ENCODE data around the gene ROGDI. TPM values are rescaled to one million over a fixed set of nuclear protein-coding genes. Genes with fewer than 3 reads are reported as not detected.

ROGDI gene
- polyA plus RNA-seq, 1 donor (not counting 4 experiments of a cell fraction or from before 2014, with no cell fraction given) = 20.5 TPM

DNA sequence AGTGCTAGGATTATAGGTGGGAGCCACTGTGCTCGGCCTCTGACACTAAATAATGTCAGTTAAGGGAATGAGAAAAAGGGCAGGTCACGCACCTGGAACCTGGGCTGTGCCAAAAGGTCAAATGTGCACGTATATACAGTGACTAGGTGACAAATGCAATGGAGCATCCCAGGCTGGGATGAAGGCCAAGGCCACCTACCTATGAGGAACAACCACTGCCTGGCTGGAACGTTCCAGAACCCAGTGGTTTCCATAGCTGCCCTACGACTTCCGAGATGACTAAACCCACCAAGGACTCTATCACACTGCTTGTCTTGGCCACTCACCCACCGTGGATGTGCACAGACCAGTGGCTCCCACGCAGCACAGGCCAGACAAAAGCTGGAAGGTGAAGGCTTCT, 51.5 kb downstream of the ROGDI start:
- TF ChIP-seq EZH2 (IDR thresholded peaks at IDR 0.05; ENCODE audit: low read length) = no peak
- TF ChIP-seq, protein P1, sequence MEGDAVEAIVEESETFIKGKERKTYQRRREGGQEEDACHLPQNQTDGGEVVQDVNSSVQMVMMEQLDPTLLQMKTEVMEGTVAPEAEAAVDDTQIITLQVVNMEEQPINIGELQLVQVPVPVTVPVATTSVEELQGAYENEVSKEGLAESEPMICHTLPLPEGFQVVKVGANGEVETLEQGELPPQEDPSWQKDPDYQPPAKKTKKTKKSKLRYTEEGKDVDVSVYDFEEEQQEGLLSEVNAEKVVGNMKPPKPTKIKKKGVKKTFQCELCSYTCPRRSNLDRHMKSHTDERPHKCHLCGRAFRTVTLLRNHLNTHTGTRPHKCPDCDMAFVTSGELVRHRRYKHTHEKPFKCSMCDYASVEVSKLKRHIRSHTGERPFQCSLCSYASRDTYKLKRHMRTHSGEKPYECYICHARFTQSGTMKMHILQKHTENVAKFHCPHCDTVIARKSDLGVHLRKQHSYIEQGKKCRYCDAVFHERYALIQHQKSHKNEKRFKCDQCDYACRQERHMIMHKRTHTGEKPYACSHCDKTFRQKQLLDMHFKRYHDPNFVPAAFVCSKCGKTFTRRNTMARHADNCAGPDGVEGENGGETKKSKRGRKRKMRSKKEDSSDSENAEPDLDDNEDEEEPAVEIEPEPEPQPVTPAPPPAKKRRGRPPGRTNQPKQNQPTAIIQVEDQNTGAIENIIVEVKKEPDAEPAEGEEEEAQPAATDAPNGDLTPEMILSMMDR (optimal IDR thresholded peaks at IDR 0.05 in 1 of 3, IDR thresholded peaks at IDR 0.05 in 1 of 3, conservative IDR thresholded peaks at IDR 0.05 in 1 of 3; ENCODE audit: extremely low read depth in 1 of 3, insufficient read depth in 2 of 3, low read length in 3 of 3) = no peak
- H3K27ac ChIP-seq (ENCODE audit: control insufficient read depth, insufficient read depth, low read length) = no peak overlapping the region
- dilution Hi-C loops (cut with MboI; ENCODE audit: extremely low pct_ligation_motif_present, low sequenced_read_pairs) = no loop called here
- no peaks in the 10 kb centered on the region for H3K79me2 ChIP-seq (ENCODE audit: control insufficient read depth, insufficient read depth, low read length)
- no peak overlapping the region for H3K9ac ChIP-seq (ENCODE audit: control insufficient read depth, extremely low read depth, insufficient read depth, low read length)
- H3K36me3 ChIP-seq (ENCODE audit: control insufficient read depth in 2 of 2, extremely low read depth in 1 of 2, insufficient read depth in 2 of 2, low read length in 2 of 2) = peaks cover 21 to 27% of the 10 kb centered on the region in 2 experiments
- FAIRE-seq (no peak), DNase-seq (ENCODE audit: low read depth, low spot score) (no peak)
- peaks cover 1% of the 10 kb centered on the region for H3K9me3 ChIP-seq (ENCODE audit: control insufficient read depth, low read depth, low read length)
- no peaks in the 10 kb centered on the region for H4K20me1 ChIP-seq (ENCODE audit: control insufficient read depth, extremely low read depth, insufficient read depth, low read length)
- H3K27me3 ChIP-seq (ENCODE audit: control insufficient read depth, extremely low read depth, insufficient read depth, low read length) = no peaks in the 10 kb centered on the region
- no peak overlapping the region for H3K4me2 ChIP-seq (ENCODE audit: control insufficient read depth, extremely low read depth, insufficient read depth, low read depth, low read length)
- H3K9me1 ChIP-seq (ENCODE audit: control insufficient read depth, extremely low read depth, insufficient read depth, low read length) = no peaks in the 10 kb centered on the region
- no peak overlapping the region for H2AFZ ChIP-seq (ENCODE audit: control insufficient read depth, low read length)
- no peak overlapping the region for H3K4me3 ChIP-seq (ENCODE audit: control insufficient read depth in 2 of 3, extremely low read depth in 1 of 3, insufficient read depth in 2 of 3, low read depth in 1 of 3, low read length in 3 of 3)
- no peaks in the 10 kb centered on the region for H3K4me1 ChIP-seq (ENCODE audit: control insufficient read depth, extremely low read depth, insufficient read depth, low read length)

GRCh38 chr16:4749700-4750257, 52.7 kb downstream of the ROGDI start:
- no peaks in the 10 kb centered on the region for H3K9me1 ChIP-seq (ENCODE audit: control insufficient read depth, extremely low read depth, insufficient read depth, low read length)
- H3K27ac ChIP-seq (ENCODE audit: control insufficient read depth, insufficient read depth, low read length) = no peak overlapping the region

More at GRCh38 chr16:4749700-4750257, 52.7 kb downstream of the ROGDI start:
- Histone ChIP-seq H3K4me3 (ENCODE audit: control insufficient read depth in 2 of 3, extremely low read depth in 1 of 3, insufficient read depth in 2 of 3, low read depth in 1 of 3, low read length in 3 of 3) (no peak overlapping the region), H3K9me3 (ENCODE audit: control insufficient read depth, low read depth, low read length) (no peaks in the 10 kb centered on the region), H3K9ac (ENCODE audit: control insufficient read depth, extremely low read depth, insufficient read depth, low read length) (no peak overlapping the region), H3K27me3 (ENCODE audit: control insufficient read depth, extremely low read depth, insufficient read depth, low read length) (no peaks in the 10 kb centered on the region), H4K20me1 (ENCODE audit: control insufficient read depth, extremely low read depth, insufficient read depth, low read length) (no peaks in the 10 kb centered on the region), H3K79me2 (ENCODE audit: control insufficient read depth, insufficient read depth, low read length) (no peaks in the 10 kb centered on the region), H3K4me1 (ENCODE audit: control insufficient read depth, extremely low read depth, insufficient read depth, low read length) (no peaks in the 10 kb centered on the region), H2AFZ (ENCODE audit: control insufficient read depth, low read length) (no peak overlapping the region), H3K4me2 (ENCODE audit: control insufficient read depth, extremely low read depth, insufficient read depth, low read depth, low read length) (no peak overlapping the region), H3K36me3 (ENCODE audit: control insufficient read depth in 2 of 2, extremely low read depth in 1 of 2, insufficient read depth in 2 of 2, low read length in 2 of 2) (peaks cover 14 to 21% of the 10 kb centered on the region in 2 experiments)
- TF ChIP-seq EZH2 (IDR thresholded peaks at IDR 0.05; ENCODE audit: low read length) = no peak
- TF ChIP-seq, protein P1 (optimal IDR thresholded peaks at IDR 0.05 in 1 of 3, IDR thresholded peaks at IDR 0.05 in 1 of 3, conservative IDR thresholded peaks at IDR 0.05 in 1 of 3; ENCODE audit: extremely low read depth in 1 of 3, insufficient read depth in 2 of 3, low read length in 3 of 3) = no peak
- dilution Hi-C loops (cut with MboI; ENCODE audit: extremely low pct_ligation_motif_present, low sequenced_read_pairs) = no loop called here
- FAIRE-seq (no peak), DNase-seq (ENCODE audit: low read depth, low spot score) (no peak)
